Endothelial cell of hepatic sinusoid (primary cell): ENCODE data around the gene MSRB3.
"Not testable (repeated sequence)": the region's sequence is repeated elsewhere in the genome, so short reads cannot be mapped to it uniquely, and the experiment has no call there.

Experiments
- in situ Hi-C: cut with HindIII; loops from 2 replicates; pipeline ENCODE4 v1.10.0; 2017; ENCODE audit warnings: low sequenced_read_pairs

MSRB3 gene

DNA sequence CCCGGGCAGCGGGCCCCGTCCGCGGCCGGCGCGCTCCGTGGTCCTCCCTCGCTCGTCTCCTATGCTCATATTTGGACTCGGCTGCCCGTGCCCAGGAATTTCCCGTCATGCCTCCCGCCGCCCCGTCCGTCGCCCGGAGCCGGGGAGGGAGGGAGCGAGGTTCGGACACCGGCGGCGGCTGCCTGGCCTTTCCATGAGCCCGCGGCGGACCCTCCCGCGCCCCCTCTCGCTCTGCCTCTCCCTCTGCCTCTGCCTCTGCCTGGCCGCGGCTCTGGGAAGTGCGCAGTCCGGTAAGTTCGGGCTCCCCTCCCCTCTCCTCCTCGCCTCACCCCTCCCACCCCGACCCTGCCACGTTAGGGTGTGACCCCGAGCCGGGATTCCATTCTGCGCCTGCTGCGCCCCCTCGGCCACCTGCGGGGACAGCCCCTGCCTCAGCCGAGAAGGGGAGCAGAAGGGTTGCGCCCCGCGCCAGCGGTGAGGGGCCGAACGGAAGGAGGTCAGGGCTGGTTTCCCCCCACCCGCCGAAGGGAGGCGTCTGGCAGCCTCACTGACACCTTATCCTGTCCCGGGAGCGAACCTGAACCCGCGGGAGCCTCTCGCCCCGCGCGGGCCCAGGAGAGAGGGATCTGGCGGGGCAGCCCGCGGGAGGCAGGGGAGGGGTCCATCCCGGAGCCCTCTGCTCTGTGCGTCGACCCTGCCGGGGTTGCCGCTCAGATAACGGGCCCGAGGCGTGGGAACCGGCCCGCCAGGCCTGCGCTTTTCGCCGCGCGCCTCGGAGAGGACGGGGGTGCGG lies at the start of gene MSRB3:
Gene MSRB3 (plus strand): TSS at position 108 of the 793 bp plus-strand sequence. CDS start 29,897 bp downstream, outside the sequence.
- in situ Hi-C loops: no loop called here

DNA sequence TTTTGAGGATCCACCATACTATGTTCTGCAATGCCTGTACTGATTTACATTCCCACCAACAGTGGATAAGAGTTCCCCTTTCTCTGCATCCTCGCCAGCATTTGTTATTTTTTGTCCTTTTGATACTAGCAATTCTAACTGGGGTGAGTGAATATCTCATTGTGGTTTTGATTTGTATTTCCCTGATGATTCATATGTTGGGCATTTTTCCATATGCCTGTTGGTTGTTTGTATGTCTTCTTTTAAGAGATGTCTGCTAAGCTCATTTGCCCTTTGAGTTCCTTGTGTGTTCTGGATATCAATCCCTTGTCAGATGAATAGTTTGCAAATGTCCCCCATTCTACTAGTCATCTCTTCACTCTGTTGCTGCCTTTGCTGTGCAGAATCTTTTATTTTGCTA lies 49.0 kb upstream of the MSRB3 start:
- in situ Hi-C loops: no loop called here

DNA sequence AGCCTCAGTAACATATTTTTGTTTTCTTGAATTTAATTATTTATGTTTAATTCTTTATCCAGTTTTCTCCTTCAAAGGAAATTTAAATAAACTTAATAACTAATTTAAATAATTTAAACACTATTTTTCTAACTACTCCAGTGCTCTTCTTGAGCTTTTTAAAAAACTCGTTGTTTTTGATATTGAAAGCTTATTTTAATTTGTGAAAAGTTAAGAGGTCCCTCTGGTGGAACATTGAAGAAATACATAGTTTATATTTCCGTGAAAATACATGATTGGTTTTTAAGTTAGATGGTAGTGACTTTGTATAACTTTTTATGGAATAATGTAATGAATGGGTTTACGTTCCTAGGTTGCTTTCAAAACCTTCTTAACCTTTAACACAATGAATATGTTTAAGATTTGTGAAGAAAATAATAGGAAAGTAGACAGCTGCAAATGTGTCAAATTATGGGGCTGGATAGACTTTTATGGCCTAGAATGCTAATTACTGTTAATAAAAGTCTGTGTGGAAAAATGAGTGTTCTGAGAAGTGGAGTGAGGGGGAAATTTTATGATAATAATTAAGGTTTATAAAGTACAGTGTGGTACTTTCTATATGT lies 45.9 kb upstream of the MSRB3 start:
- in situ Hi-C loops: no loop called here

DNA sequence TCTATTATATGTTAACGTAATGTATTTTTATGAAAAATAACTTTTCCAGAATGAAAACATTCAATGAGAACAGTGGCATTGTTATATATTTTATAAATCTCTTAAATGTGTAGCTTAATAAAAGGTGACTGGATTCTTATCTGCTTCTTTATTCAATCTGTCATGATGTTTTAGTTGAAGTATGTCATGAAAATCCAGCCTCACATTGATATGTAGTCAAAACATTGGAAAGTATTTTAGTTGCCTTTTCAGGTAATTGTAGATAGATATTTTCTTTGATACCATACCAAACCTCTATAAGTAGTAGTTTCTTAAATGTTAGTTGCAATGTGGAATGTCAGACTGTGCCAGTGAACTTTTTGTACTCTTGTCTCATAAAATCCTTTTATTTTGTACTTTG lies 41.3 kb upstream of the MSRB3 start:
- in situ Hi-C loops: no loop called here

DNA sequence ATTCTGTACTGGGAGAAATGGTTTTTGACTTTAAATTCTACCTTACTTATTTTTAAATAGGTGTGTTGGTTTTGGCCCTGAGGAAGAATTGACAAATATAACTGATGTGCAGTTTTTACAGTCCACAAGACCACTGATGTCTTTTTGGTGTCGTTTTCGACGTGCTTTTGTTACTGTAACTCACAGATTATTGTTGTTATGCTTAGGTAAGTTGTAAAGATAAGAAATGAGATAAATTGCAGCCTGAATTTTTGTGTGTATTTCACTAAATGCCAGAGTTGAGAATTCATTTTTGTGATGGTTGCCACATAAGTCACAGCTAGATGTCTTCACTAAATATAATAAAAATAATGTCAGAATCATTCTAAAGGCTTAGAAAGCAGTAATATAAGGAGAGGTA lies 39.9 kb upstream of the MSRB3 start:
- in situ Hi-C loops: no loop called here

DNA sequence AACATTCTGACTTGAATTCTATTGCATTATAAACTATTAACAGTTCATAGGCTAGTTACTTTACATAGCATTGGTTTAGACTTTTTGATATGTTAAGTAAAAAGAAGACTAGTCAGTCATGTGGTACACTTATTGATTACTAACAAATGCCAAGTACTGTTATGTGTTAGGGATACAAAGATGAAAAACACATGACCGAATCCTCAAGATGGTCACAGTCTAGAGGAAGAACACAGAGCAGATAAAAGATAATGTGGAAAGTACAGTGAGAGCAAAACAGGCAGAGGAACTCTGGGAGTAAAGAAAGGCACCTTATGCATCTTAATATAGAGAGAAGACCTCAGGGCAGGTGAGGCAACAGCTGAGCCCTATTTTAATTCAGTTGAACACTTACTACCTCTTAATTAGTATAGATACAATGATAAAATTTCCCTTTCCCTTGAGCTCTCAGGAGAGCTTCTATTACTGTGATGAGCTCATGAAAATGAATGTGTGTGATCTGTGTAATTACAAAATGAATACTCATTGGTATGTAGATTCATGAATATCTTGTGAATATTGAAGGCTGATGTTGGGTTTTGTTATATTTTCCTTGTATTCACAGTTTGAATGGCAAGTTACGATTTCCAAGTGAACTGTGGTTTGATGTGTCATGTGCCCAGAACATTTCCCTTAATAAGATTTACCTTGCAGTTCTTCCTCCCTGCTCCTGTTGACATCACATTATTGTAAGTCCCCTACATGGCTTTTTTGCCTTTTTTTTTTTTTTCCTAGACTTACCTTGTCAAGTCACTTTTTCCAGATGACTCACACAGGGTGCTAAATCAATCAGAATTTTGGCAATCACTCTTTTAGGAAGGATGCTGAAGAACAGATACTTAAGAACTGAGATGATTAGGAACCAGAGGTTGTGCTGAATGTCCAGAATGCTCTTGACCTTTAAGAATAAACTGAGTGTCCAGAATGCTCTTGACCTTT lies 29.5 kb upstream of the MSRB3 start:
- in situ Hi-C loops: no loop called here

DNA sequence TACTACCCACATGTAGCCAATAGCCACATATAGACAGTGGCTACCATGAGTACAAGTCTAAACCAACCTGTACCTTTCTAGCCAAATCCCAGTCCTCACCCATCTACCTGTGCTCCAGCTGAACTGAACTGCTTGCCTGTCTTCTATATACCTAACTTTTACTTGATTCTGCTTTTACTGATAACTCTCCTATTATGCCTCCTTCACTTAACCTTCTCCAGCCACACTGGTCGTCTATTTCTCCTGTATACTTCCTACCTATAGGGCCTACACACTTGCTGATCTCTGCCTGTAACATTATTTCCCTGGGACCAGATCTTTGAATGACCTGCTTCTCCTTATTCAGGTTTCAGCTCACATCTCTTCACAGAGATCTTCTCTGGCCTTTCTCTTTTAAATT lies 26.0 kb upstream of the MSRB3 start:
- in situ Hi-C loops: no loop called here

DNA sequence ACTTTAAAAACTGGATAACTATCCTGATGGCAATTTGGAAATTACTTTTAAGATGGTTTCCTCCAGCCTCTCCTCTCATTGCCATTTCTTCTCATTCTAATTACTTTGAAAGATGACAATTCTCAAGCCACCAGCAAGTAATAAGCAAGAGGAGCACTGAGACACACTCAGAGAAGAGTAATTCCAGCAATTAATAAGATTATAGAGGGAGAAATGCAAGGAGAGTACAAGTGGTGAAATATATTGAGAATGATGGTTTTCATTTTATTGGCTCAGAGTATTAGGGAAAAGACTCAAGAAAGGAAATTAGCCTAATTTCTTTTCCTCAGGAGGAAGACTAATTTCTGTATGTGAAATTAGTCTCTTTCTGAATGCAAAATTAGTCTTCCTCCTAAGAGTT lies 20.5 kb upstream of the MSRB3 start:
- in situ Hi-C loops: no loop called here

DNA sequence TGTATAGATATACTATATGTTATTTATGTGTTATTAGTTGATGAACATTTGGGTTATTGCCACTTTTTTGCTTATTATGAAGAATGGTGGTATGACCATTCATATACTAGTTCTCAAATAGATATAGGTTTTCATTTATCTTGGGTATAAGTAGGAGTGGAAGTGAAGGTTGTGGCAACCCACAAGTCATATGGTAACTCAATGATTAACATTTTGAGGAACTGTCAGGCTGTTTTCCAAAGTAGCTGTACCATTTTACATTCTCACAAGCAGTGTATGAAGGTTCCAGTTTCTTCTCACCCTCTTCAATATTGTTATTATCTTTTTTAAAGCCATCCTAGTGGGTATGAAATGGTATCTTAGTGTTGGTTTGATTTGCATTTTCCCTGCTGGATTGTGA lies 19.0 kb upstream of the MSRB3 start:
- in situ Hi-C loops: no loop called here

DNA sequence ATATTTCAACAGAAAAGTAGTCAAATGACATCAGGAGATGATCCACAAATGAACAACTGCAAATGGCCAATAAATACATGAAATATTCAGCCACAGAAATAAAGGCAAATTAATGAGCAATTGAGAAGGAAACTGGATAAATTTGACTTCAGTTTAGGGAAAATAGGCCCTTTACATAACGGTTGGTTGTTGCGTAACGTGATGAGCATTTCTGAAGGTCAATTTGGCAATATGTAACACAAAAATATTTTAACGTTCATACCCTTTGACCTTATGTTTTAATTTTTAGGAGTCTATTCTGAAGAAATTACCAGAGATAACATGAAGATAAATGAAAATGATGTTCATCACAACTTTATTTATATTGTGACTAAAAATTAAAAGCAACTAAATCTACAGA lies 14.7 kb upstream of the MSRB3 start:
- in situ Hi-C loops: no loop called here

DNA sequence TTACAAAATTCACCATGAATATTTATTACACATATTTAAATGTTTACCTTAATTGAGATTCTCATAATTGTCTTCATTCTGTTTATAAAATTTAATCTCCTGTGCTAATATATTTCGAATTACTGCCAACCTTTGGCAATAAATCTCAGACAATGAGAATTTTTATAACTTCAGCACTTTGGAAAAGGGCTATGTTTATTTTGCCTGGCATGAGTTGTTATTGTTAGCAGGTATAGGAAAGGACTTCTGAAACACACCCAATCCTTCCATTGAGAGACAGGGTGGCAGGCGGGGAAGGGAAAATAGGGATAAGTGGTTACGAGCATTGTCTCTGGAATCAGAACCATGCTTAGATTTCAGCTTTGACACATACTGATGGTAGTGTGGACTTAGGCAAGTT lies 12.1 kb upstream of the MSRB3 start:
- in situ Hi-C loops: no loop called here

DNA sequence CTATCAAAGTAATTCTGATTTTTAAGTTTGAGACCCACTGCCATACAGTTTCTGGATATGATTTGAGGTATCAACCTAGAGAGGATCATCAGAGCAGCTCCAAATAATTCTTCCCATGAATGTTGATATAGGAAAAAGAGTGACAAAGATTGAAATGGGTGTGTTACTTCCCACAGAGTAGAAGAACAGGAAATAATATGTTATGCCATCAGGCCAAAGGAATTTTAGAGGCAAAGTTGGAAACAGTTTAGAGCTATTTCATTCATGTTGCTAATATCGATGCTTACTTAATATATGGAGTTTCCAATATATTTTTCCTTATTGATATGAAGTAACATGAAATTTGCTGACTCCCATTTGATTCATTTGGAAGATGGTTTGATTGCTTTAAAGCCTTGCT lies 8.9 kb upstream of the MSRB3 start:
- in situ Hi-C loops: no loop called here

DNA sequence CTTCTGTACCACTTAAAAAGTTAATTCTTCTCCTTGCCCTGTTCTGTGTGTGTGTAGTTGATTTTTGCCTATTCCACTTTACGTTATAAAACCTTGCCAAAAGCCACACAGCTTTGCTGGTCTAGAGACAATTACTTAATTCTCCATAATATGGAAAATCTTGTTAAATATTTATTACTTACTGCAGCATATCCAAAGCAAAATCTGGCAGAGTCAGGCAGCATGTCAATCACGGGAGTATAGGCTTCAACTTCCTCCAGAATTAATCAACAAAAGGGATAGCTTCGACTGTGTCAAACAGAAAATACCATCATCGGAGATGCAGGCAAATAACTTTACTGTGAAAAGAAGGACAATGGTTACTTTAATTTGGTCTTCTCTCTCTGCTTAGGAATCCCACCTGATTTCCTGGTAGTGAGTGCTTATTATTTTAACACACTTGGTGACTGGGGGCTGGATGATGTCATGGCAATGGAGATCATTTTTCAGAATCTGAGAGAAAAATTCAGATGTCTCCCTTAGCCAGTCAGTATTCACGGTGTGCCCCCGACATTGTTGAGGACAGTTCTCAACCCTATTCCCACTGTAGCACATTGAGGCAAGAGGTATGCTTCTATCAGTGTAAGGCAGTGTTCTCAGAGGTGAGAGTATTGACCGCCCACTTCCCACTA lies 3.7 kb upstream of the MSRB3 start:
- in situ Hi-C loops: no loop called here

DNA sequence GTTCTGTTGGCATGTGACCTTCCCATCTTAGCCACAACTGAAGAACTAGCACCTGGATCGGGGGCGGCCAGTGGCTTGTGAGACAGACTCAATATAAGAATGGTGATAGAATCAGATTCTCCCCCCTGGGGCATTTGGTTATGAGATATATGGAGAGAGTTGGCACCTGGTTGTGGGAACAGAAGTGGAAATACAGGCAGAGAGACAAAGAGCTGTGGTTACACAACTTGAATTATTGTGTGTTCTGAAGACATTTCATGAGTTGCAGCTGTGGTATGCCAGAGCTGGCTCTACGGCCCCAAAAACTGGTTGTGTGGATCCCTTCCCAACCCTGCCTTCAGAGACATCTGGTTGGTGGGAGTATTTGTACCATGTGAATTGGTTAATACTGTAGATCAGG lies 2.9 kb upstream of the MSRB3 start:
- in situ Hi-C loops: no loop called here

DNA sequence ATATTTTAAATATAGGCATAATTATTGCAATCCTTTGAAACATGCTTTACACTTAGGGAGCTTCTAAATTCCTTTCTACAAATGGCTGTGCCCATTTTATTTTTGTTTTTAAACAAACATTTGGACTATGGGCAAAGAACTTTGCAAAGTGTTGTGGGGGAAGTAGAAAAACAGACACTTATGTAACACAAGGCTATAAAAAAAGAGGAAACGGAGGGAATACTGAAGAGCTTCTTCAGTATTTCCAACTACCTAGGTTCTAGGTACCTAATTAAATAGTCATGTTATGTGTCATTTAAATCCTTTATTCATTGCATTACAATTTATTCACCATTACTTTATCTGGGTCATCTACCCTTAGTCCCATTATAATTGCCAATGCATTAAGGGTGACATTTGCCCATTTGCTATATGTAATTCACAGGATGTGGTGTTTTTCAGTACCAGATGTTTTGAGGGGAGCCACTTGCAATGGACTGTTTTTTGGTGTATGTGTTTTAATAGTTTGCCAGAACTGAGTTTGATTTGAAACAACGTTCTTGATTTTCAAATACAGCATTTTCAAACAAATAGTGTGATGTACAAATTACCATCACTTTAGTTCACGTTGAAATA lies 1.5 kb upstream of the MSRB3 start:
- in situ Hi-C loops: no loop called here

DNA sequence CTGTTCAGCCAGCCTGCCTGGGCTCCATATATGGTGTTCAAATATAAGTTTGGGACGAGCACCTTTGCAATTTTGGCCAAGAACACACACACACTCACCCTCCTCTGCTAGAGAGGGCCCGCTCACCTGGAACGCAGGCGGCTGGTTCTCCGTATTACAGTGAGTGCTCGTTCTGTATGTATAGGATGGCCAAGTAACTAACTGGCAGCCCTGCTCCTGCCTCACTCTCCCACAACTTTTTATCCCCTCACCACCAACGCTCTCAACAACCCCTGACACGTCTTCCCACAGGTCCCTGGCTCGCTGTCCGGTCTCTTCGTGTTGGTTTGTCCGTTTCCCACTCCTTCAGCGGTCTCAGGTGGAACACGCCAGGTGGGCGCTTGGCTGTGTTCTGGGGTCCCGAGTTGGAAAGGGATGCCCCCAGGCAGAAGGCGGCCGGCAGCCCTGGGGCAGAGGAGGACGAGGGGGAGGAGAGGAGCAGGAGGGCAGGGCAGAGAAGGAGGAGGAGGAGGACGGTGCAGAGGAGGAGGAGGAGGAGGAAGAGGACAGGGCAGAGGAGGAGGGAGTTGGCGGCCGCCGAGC lies 398 bp upstream of the MSRB3 start:
- in situ Hi-C loops: no loop called here

DNA sequence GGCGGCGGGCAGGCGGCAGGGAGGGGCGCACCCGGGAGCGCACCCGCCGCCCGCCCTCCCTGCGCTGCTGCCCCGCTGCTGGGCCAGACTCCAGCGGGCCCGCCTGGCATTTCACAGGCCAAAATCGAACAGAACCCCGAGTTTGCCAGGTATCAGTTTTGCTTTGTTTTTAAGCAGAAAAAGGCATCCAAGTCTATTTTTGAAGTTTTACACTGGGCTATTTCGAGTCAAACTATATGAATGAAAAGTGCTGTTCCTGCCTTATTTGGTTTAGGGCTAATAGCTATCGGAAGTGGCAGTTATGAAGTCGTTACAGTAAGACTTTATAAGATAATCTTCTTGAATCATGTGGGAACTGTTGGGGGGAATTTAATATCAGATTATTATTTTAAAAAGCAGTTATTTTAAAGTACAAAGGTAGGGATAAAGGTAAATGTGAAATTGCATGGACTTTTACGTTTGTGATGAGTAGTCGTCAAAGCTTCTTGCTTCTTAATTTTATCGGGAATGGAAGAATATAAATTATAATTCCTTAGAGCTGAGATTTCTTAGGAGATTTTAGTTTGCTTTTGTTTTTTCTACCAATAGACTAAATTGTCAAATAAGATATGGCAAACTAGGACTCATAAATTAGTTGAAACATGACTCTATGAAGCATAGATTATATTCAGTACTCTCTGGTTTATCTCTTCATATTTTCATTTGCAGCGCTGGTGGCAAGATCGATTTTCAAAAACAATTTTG lies 1.1 kb downstream of the MSRB3 start:
- in situ Hi-C loops: no loop called here

DNA sequence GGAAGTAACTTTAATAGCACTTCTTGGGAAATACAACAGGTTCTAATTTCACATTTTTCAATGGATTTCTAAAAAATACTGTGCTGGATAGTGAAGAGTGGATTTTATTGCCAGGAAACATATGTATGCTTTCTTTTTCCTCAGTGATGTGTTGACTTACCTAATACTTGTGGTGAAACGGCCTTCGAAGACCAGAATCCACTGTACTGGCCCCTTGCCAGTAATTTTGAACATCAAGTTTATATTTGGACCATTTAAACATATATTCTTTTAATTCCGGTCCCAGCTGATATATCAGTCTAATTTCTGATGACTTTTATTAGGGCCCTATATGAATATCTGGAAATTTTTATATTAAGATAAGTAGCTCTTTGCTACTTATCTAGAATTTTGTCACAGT lies 1.8 kb downstream of the MSRB3 start:
- in situ Hi-C loops: no loop called here

DNA sequence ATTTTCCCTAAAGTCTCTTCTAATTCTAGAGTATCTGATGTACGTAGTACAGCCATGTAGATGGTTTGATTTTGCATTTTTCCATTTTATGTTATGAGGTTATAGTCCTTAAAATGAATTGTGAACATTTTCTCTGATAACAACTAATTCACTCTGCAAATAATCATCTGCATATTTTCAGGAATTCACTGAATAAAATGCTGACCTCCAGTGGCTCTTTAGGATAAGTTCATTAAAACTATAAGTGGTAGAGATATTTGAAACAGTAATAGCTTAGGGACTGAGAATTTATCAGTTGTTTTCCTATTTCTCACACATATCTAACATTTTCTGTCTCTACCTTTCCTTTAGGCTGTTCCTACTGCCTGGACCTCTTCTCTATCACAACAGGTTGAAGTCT lies 4.4 kb downstream of the MSRB3 start:
- in situ Hi-C loops: no loop called here

DNA sequence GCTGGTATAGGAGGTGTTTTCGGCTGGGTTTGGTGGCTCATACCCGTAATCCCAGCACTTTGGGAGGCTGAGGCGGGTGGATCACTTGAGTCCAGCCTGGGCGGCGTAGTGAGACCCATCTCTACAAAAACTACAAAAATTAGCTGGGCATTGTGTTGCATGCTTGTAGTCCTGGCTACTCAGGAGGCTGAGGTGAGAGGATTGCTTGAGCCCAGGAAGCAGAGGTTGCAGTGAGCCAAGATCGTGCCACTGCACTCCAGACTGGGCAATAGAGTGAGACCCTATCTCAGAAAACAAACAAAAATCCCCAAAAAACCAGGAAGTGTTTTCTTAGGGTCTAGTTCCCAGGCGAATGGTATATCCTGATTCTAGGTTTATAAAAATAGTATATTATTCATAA lies 7.0 kb downstream of the MSRB3 start:
- in situ Hi-C loops: not testable (repeated sequence)
